ENCODE measurements around the gene FXYD1.
A peak's percentile ranks its signal among the peaks of the same experiment; 100 is the strongest.

Gene FXYD1

DNA sequence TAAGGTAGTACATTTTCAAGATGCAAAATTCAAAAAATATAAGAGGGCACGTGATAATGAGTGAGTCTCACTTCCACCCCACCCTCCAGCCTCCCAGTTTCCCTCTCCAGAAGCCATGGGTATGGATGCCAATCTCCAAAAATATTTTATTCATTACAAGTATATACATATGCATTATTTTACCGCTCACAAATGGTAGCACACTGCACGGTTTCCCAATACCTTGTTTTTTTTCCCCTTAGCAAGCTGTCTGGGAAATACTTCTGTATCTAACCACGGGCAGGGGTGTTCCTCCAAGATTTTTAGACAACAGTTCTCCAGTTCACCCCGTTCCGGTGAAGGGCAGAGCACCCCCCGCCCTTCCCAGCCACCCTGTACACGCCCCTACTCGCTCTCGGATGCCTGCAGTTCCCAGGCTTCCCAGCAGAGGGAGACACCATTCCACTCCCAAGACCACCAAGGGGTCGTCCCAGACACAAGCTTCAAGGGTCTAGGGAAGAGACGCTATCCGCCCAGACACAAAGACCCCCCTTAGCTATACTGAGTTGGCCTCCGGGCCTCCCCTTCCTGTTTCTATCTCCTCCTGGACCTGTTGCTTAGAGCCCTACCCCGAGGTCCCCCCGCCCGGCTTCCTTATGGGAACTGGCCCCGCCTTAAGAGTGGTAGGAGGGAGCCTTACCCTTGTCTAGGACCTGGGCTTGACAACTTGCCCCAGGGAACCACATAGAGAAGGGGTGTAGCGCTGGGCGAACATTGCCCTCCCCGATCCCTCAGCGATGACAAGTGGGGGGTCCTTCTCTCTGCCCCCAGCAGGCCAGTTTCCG lies 24.1 kb upstream of the FXYD1 start:
- DNase-seq (ENCODE audit: low spot score) = no peak
- ATAC-seq (ENCODE audit: low read depth) = peak; percentile 65
- H3K4me3 ChIP-seq (ENCODE audit: severe bottlenecking) = peak overlapping the region; percentile 44

DNA sequence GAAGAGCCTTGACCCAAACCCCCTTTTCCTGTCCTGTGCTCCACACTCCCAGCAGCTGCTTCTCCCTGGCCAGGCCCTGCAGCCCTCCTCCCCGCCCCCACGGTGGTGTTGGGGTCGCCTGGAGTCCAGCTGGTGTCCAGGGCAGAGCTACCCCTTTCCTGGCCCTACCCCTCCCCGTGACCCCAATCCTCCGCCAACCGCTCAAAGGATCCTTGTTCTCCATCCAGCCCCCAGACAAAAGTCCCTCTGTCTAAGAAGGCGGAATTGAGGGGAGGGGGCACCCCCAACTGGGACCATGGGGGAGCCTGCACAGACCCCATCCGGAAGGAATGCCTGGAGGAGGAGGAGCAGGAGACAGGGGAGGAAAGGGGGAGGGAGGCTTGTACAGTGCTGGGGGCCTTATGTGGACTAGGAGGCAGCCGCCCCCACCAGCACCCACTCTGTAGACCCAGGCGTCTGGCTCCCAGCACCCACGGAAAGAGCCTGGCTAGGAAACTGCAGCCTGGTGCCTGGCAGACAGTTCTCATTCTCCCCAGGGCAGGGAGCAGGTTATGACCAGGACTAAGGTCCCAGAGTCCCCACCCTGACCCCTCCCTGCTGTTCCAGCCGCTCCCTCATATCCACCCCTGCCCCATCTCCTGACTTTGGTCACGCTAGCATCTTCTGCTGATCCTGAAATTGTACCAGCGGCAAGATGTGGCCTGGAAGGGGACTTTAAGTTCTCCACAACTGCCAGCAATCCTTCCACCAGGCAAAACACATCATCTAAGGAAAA lies 23.3 kb upstream of the FXYD1 start, which contains the start of gene FXYD3:
Gene FXYD3 (plus strand): TSS at position 647 of the 775 bp plus-strand sequence. CDS start 3,554 bp downstream, outside the sequence.
- H3K27ac ChIP-seq (ENCODE audit: poor library complexity, severe bottlenecking) = peak within 1 kb of the TSS; percentile 92
- TF ChIP-seq, protein P1, sequence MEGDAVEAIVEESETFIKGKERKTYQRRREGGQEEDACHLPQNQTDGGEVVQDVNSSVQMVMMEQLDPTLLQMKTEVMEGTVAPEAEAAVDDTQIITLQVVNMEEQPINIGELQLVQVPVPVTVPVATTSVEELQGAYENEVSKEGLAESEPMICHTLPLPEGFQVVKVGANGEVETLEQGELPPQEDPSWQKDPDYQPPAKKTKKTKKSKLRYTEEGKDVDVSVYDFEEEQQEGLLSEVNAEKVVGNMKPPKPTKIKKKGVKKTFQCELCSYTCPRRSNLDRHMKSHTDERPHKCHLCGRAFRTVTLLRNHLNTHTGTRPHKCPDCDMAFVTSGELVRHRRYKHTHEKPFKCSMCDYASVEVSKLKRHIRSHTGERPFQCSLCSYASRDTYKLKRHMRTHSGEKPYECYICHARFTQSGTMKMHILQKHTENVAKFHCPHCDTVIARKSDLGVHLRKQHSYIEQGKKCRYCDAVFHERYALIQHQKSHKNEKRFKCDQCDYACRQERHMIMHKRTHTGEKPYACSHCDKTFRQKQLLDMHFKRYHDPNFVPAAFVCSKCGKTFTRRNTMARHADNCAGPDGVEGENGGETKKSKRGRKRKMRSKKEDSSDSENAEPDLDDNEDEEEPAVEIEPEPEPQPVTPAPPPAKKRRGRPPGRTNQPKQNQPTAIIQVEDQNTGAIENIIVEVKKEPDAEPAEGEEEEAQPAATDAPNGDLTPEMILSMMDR (IDR thresholded peaks at IDR 0.05; ENCODE audit: poor library complexity, severe bottlenecking) = no peak
- ATAC-seq (ENCODE audit: low read depth) = peak; percentile 5; the same call in 2 of the 3 replicates
- H3K9me3 ChIP-seq (ENCODE audit: severe bottlenecking) = no peaks in the 10 kb centered on the region
- H3K4me3 ChIP-seq (ENCODE audit: severe bottlenecking) = peak within 1 kb of the TSS; percentile 44
- DNase-seq (ENCODE audit: low spot score) = no peak
- H3K36me3 ChIP-seq (ENCODE audit: low read depth) = peaks cover 12% of the 10 kb centered on the region
- H3K27me3 ChIP-seq (ENCODE audit: insufficient read depth, poor library complexity, severe bottlenecking) = no peaks in the 10 kb centered on the region
- peaks cover 10% of the 10 kb centered on the region for H3K4me1 ChIP-seq (ENCODE audit: insufficient read depth, poor library complexity, severe bottlenecking)

More for the DNA sequence above, 24.1 kb upstream of the FXYD1 start:
- Histone ChIP-seq H3K27me3 (ENCODE audit: insufficient read depth, poor library complexity, severe bottlenecking) (no peaks in the 10 kb centered on the region), H3K27ac (ENCODE audit: poor library complexity, severe bottlenecking) (peak overlapping the region; percentile 92), H3K4me1 (ENCODE audit: insufficient read depth, poor library complexity, severe bottlenecking) (peaks cover 4% of the 10 kb centered on the region), H3K9me3 (ENCODE audit: severe bottlenecking) (no peaks in the 10 kb centered on the region), H3K36me3 (ENCODE audit: low read depth) (peaks cover 6% of the 10 kb centered on the region; the same call in 1 of the 2 replicates)
- TF ChIP-seq, protein P1 (IDR thresholded peaks at IDR 0.05; ENCODE audit: poor library complexity, severe bottlenecking) = peak; percentile 95

DNA sequence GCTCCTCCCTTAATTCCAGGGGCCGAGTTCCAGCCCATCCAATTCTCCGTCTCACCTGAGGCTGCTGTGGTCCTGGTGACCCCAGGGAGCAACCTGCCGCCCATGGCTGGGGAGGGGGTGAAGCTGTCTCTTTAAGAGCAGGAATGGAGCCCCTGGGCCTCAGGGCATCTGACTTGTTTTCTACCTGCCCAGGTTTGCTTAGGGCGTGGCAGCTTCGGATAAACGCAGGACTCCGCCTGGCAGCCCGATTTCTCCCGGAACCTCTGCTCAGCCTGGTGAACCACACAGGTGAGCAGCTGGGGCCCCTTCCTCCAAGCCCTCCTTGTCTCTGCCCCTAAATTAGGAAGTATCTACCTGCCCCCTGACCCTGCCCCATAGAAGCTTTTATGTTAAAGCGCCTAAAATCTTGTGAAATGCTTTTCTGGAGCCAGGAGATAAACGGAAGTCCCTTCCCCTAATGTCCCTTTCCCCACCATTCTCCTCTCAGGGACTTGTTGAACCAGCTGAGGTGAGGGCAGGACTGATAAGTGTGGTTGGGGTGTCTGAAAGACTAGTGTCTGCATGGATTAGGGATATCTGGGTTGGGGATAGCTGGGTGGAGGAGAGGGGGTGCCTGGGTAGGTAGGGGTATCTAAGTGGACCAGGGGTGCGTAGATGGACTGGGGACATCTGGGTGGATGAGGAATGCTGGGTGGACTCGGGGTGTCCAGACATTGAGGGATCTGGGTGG lies 22.4 kb upstream of the FXYD1 start:
- peak; percentile 60 for ATAC-seq (ENCODE audit: low read depth)
- Histone ChIP-seq H3K27ac (ENCODE audit: poor library complexity, severe bottlenecking) (peak overlapping the region; percentile 92), H3K36me3 (ENCODE audit: low read depth) (peaks cover 19% of the 10 kb centered on the region), H3K4me1 (ENCODE audit: insufficient read depth, poor library complexity, severe bottlenecking) (peaks cover 19% of the 10 kb centered on the region), H3K9me3 (ENCODE audit: severe bottlenecking) (no peaks in the 10 kb centered on the region), H3K27me3 (ENCODE audit: insufficient read depth, poor library complexity, severe bottlenecking) (no peaks in the 10 kb centered on the region), H3K4me3 (ENCODE audit: severe bottlenecking) (peak overlapping the region; percentile 44)
- DNase-seq (ENCODE audit: low spot score) = peak; percentile 87
- TF ChIP-seq, protein P1 (IDR thresholded peaks at IDR 0.05; ENCODE audit: poor library complexity, severe bottlenecking) = no peak

DNA sequence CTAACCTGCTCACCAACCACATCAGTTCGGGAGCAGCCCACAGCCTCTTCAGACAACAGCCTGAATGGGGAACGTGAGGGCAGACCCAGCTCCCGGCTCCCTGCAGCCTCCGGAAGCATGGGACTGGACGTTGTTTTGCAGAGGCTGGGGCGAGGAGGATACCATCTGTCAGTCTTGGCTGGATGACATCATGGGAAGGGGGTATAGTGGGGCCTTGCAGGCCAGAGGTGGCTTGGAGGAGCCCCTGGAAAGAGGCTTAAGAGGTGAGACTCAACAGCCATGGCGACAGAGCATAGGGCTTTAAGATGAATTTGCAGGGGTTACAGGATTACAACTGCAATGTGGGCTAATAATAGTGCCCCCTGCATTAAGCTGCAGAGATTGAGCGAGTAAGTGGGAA lies 21.5 kb upstream of the FXYD1 start:
- Histone ChIP-seq H3K27ac (ENCODE audit: poor library complexity, severe bottlenecking) (peak overlapping the region; percentile 92), H3K4me3 (ENCODE audit: severe bottlenecking) (peak overlapping the region; percentile 44)

More for the DNA sequence above, 21.5 kb upstream of the FXYD1 start:
- TF ChIP-seq, protein P1 (IDR thresholded peaks at IDR 0.05; ENCODE audit: poor library complexity, severe bottlenecking) = no peak
- H3K27me3 ChIP-seq (ENCODE audit: insufficient read depth, poor library complexity, severe bottlenecking) = no peaks in the 10 kb centered on the region
- H3K9me3 ChIP-seq (ENCODE audit: severe bottlenecking) = no peaks in the 10 kb centered on the region
- peaks cover 28% of the 10 kb centered on the region for H3K36me3 ChIP-seq (ENCODE audit: low read depth)
- ATAC-seq (ENCODE audit: low read depth) = no peak
- H3K4me1 ChIP-seq (ENCODE audit: insufficient read depth, poor library complexity, severe bottlenecking) = peaks cover 28% of the 10 kb centered on the region
- no peak for DNase-seq (ENCODE audit: low spot score)
